Stimulated activated CD4-positive, alpha-beta T cell treated with anti-CD3 and anti-CD28 coated beads, Interleukin-2, amount 100 ng/mL, for 48 hours (primary cell): Measurements from ENCODE around the gene UBE2U.

Experiments
- DNase-seq, 2 donors: peaks; one replicate each; pipeline ENCODE4 v3.0.0-alpha.2; 2020

Gene UBE2U, protein sequence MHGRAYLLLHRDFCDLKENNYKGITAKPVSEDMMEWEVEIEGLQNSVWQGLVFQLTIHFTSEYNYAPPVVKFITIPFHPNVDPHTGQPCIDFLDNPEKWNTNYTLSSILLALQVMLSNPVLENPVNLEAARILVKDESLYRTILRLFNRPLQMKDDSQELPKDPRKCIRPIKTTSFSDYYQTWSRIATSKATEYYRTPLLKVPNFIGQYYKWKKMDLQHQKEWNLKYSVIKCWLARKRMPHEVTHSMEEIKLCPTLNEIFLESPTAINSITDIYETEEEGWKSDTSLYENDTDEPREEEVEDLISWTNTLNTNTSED

DNA sequence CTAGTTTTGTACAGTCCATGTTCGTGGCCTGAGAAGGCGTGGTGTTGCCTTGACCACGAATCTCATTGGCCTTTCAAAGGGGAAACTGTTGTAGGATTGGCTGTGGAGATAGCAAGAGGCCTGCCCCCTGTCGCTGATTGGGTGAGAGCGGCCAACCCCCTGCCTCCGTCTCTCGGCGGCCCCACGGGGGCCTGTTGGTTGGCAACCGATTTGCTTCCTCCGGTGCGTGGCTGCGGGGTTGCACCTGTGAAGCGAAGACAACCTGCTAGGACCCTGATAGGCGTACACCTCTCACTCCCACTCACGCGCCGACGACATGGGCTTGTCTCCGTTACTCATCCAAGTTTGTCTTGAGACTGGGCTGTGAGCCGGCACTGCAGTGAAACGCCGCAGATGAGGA is at the start of gene UBE2U:
Gene UBE2U (plus strand): TSS at position 204 of the 400 bp plus-strand sequence. CDS start 428 bp downstream, outside the sequence.
- no peak for DNase-seq

- DNase-seq: no peak
These were observed 48.1 kb upstream of the UBE2U start for GRCh38 chr1:64155278-64155677.

DNA sequence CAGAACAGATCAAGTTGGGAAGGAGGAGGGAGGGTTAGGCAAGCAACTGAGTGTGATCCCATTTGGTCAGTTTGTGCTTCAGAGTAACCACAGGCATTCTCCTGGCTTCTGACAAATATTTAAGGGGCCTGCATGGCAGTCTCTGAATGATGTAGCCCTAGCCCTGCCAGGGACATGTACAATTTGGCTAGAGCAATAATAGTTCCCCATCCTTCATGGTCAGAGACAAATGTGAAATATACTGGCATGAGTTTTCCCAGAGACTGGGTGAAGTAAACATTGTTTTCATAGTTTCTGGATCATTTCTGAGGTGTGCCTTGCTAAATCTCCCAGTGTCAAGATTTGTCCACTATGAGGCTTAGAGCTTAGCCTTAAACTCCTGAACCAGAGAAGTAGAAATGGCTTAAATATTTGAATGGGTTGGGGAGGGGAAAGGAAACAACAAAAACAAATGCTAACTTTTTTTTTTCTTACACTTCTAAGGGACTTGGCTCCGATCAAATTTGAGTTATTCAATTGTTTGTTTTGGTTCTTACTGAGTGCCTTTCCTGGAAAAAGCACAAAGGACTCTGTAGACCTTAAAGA is 42.0 kb upstream of the UBE2U start:
- no peak for DNase-seq

DNA sequence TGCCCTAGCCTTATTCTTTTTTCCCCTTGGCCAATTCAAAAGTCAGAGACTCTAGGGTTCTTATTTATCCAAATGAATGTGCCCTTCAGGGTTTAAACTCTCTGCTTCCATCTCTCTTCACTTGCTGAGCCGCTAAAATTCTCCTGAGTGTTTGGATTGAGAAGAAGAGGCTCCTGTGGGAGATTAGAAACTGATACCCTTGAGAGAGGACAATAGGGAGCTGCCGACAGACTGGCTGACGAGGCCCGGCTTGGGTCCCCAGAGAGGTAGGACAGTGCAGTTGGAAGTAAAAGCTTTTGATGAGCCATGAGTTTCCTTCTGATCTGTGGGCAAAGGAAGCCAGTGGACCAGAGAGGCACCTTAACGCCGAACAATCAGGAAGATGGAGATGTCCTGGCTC is 41.3 kb upstream of the UBE2U start:
- DNase-seq: no peak

GRCh38 chr1:64162804-64163203 is 40.6 kb upstream of the UBE2U start:
- DNase-seq: no peak

DNA sequence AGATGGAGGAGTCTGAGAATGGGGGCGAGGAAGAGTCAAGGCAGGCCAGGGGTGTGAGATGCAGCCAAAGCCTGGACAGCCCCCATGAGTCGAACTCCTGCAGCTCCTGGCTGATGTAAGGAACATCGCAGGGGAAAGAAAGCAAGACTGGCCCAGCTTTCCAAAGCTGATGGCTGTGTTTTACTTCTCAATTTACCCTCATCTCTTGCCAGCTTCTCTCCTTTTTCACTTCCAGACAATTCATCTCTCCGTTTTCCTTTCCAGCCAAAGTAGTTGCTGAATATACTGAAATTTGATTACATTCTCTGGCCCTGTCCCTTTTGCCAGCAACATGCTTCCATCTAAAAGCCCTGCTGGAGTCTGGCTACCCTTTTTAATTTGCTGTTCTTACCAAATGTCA is 40.0 kb upstream of the UBE2U start:
- DNase-seq: no peak

- DNase-seq: no peak
These were observed 39.5 kb upstream of the UBE2U start for GRCh38 chr1:64163970-64164369.

DNA sequence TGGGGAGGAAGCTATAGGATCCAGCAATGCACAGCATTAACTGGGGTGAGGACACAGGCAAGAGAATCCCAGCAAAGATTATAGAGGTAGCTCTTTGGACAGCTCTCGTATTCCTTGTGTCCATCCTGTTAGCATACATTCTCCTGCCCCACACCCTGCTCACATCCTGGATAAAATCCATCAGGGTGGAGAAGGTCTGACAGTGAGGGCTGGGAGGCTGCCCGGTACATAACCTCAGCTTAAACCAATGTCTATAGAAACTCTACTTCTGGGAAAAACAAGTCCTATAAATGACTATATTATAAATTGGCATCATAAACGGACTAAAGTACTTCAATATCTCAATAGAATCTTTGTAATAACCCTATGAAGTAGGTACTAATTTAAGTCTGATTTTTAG is 36.8 kb upstream of the UBE2U start:
- no peak for DNase-seq

DNA sequence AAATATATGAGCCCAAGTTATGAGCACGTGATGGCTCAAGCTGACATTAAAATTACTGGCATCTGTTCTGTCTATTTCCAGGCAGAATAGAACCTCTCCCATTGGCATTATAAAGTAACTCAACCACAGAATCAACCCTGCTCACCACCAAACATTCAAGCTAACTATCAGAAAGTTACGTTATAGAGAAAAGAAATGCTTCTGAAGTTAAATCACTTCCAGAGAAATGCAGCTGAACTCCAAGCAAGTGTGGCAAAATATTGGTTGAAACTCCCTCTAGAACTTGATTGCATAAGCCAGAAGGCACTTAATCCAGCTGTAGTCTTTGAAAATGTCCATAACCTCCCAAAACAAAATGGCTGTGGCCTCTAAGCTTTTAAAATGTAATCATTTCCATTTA is 36.2 kb upstream of the UBE2U start:
- DNase-seq: no peak

- no peak for DNase-seq
These were observed 32.2 kb upstream of the UBE2U start for GRCh38 chr1:64171246-64171645.

- DNase-seq: no peak
These were observed 31.6 kb upstream of the UBE2U start for GRCh38 chr1:64171797-64172281.

GRCh38 chr1:64172458-64172983 is 30.9 kb upstream of the UBE2U start:
- DNase-seq: no peak

- DNase-seq: no peak
These were observed 30.0 kb upstream of the UBE2U start for GRCh38 chr1:64173336-64173940.

- DNase-seq: no peak
These were observed 27.8 kb upstream of the UBE2U start for GRCh38 chr1:64175639-64176038.

DNA sequence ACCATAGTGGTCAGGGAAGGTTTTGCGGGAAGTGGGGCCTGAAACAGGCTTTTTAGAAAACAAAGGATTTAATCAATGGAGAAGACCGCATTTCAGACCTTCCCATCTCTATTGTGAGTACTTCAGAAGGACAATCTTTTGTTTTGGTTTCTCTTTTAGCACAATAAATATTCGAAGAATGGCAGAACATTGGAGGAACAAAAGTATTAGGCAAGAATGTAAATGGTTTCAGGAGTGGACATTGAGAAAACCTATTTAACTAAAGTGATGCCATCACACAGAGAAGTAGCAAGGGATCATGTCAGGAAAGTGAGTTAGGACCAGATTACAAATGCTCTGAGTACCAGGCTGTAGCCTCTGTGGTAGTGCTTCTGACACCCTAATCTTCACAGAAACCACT is 26.8 kb upstream of the UBE2U start:
- no peak for DNase-seq

GRCh38 chr1:64179588-64179987 is 23.8 kb upstream of the UBE2U start:
- DNase-seq: no peak

- no peak for DNase-seq
These were observed 21.2 kb upstream of the UBE2U start for GRCh38 chr1:64182207-64182606.

- DNase-seq: no peak
These were observed 19.9 kb upstream of the UBE2U start for GRCh38 chr1:64183395-64184002.

DNA sequence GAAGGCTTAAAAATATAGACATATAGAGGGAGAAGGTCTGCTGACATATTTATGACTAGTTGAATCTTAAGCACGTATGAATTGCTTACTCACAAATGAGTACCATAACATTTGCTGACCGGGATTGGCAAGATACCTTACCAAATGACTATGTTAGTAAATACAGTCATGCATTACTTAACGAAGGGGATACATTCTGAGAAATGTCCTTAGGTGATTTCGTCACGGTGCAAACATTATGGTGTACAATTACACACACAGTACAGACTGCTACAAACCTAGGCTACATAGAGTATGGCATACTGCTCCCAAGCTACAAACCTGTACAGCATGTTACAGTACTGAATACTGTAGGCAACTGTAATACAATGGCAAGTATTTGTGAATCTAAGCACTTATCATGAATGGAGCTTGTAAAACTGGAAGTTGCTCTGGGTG is 19.4 kb upstream of the UBE2U start:
- DNase-seq: no peak

DNA sequence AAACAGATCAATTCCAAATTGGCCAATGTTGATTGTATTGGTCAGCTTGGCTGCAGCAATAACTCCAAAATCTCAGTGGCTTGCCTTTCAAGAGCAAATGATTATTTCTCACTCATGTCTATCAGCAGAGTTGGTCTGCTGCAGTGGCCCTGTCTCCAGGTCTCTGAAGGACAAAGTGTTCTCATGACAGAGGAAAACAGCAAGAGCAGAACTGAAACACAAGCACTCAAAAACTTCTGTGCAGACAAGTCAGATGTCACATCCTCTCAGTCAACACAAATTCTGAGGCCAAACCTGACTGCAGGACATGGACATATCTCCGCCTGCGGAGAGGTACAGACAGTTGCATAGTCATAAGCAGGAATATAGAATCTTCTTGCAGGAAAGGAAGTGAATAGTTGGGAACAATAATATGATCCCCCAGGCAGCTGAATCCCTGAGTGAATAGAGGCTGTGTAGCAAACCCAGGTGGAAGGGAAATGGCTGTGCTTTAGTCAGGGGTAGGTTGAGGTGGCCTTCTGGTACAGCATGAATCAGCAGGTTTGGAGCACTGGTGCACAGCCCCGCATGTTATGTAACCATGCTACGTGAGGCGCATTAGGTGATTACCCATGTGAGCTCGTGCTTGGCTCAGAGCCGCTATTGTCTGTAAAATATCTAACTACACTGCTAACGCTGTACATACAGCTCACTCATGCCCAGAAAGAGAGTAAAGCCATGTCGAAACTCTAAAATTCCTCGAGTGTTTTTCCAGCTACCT is 17.1 kb upstream of the UBE2U start:
- no peak for DNase-seq

DNA sequence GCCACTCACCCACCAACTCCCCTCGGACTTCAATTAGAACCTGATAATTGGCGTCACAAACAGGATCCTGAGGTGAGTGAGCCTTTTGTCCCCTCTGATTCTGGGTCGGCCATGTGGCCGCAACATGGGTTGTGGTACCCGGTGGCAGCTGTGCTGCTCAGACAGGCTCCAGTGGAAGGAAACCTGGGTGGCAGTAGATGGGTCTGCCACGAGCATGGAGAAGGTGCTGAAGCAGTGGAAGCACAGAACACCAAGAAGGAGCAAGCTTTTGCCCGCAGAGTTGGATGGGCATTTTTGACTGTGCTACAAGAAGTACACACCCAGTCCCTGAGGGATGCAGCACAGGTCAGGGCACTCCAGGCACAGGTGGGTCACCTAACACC is 16.5 kb upstream of the UBE2U start:
- DNase-seq: no peak

DNA sequence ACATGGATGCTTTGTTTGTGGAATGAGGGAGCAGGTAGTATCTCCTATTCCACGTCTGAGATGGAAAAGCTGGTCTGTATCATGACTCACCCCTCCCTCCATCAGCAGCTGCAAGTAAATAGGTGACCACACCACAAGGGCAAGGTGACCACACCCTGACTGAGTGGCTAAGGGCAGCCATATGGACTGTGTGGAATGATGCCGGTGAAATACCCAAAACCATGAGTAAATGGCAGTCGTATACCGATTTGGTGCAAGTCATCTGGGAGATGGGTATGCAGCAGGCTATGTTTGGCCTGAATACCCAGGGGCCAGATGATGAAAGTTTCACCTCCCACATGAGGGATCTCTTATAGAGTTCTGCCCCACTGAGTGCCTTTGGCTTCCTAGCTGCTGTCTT is 15.8 kb upstream of the UBE2U start:
- DNase-seq: no peak

- DNase-seq: no peak
These were observed 11.1 kb upstream of the UBE2U start for GRCh38 chr1:64192290-64192689.
